ENCODE measurements around the gene CASR. TPM values are rescaled to one million over a fixed set of nuclear protein-coding genes. Genes with fewer than 3 reads are reported as not detected.
A peak's percentile ranks its signal among the peaks of the same experiment; 100 is the strongest.
"Not testable (repeated sequence)": the region's sequence is repeated elsewhere in the genome, so short reads cannot be mapped to it uniquely, and the experiment has no call there.

The CASR gene
- total RNA-seq: under 1 TPM in 4 of 9 donors, not detected in 5; 0.04 to 0.55 (median 0.13) TPM
- under 1 TPM in 2 of 3 donors, not detected in 1; 0.03 to 0.08 TPM for polyA plus RNA-seq
- long read RNA-seq, donor 1: 0 reads
- long read RNA-seq, donor 2: 0 reads
- long read RNA-seq, donor 3: 0 reads
- long read RNA-seq, donor 4: 0 reads
- long read RNA-seq, donor 5: 0 reads
- long read RNA-seq, donor 6: 0 reads
- long read RNA-seq, donor 7: 0 reads
- long read RNA-seq, donor 8, full-length matches to known transcripts: 1 of 1 reads
- long read RNA-seq, donor 8, partial matches to known transcripts: 0 of 1 reads
- long read RNA-seq, donor 8, other reads (novel, unspliced or antisense): 0 of 1 reads
- long read RNA-seq, donor 9: 0 reads
- long read RNA-seq, donor 10: 0 reads

- peak in 5 of 7 donors; percentile 15 to 29 (median 16) for DNase-seq
- Histone ChIP-seq H3K27ac (no peak within 1 kb of the TSS), H3K36me3 (replicated peaks in 1 of 2) (no peaks in the 10 kb centered on the region), H3K4me3 (peak within 1 kb of the TSS in 2 of 4 donors; percentile 4 to 48), H3K4me1 (replicated peaks in 1 of 2) (peaks cover 7 to 9% of the 10 kb centered on the region in 2 donors), H3K27me3 (peaks cover 17% of the 10 kb centered on the region), H3K9me3 (replicated peaks in 1 of 3) (no peaks in the 10 kb centered on the region)
- 20 to 26% (median 24%) methylated on average over 14 of the region's 14 CpGs for WGBS, 4 donors
- TF ChIP-seq POLR2A (IDR thresholded peaks at IDR 0.05) (no peak), CTCF (IDR thresholded peaks at IDR 0.05) (no peak)
- intact Hi-C loops (cut with DNase I): no loop called here
Observed at GRCh38 chr3:122183521-122183892, at the start of gene CASR. CASR (plus strand) TSS chr3:122183668; CDS start chr3:122254190, 70,522 bp downstream.

GRCh38 chr3:122146466-122146865 is 37.0 kb upstream of the CASR start:
- H3K36me3 ChIP-seq (replicated peaks in 1 of 2): no peaks in the 10 kb centered on the region
- no peak for DNase-seq
- H3K4me3 ChIP-seq: no peak overlapping the region
- H3K27me3 ChIP-seq: no peaks in the 10 kb centered on the region
- no peaks in the 10 kb centered on the region for H3K9me3 ChIP-seq (replicated peaks in 1 of 3)
- TF ChIP-seq POLR2A (IDR thresholded peaks at IDR 0.05) (no peak), CTCF (IDR thresholded peaks at IDR 0.05) (no peak)
- WGBS, 4 donors: 72 to 89% (median 85%) methylated on average over 3 of the region's 3 CpGs
- intact Hi-C loops (cut with DNase I): no loop called here
- H3K4me1 ChIP-seq (replicated peaks in 1 of 2): no peaks in the 10 kb centered on the region
- H3K27ac ChIP-seq: no peak overlapping the region

GRCh38 chr3:122148941-122149627 is 34.4 kb upstream of the CASR start:
- no peak for DNase-seq
- H3K9me3 ChIP-seq (replicated peaks in 1 of 3): no peaks in the 10 kb centered on the region
- intact Hi-C loops (cut with DNase I): no loop called here
- no peak for TF ChIP-seq POLR2A (IDR thresholded peaks at IDR 0.05)
- no peak for TF ChIP-seq CTCF (IDR thresholded peaks at IDR 0.05)
- no peaks in the 10 kb centered on the region for H3K27me3 ChIP-seq
- no peaks in the 10 kb centered on the region for H3K4me1 ChIP-seq (replicated peaks in 1 of 2)
- no peaks in the 10 kb centered on the region for H3K36me3 ChIP-seq (replicated peaks in 1 of 2)
- no peak overlapping the region for H3K27ac ChIP-seq
- no peak overlapping the region for H3K4me3 ChIP-seq
- WGBS, 4 donors: 69 to 88% (median 72%) methylated on average over 2 of the region's 2 CpGs

GRCh38 chr3:122151480-122151879 is 32.0 kb upstream of the CASR start:
- intact Hi-C loops (cut with DNase I): no loop called here
- 68 to 80% (median 74%) methylated on average over 2 of the region's 2 CpGs for WGBS, 4 donors
- Histone ChIP-seq H3K36me3 (replicated peaks in 1 of 2) (no peaks in the 10 kb centered on the region), H3K27ac (no peak overlapping the region), H3K9me3 (replicated peaks in 1 of 3) (peaks cover 0 to 9% (median 5%) of the 10 kb centered on the region in 3 donors), H3K4me3 (no peak overlapping the region), H3K27me3 (no peaks in the 10 kb centered on the region), H3K4me1 (replicated peaks in 1 of 2) (no peaks in the 10 kb centered on the region)
- no peak for DNase-seq
- no peak for TF ChIP-seq CTCF (IDR thresholded peaks at IDR 0.05)
- TF ChIP-seq POLR2A (IDR thresholded peaks at IDR 0.05): no peak

GRCh38 chr3:122164983-122165382 is 18.5 kb upstream of the CASR start:
- H3K4me3 ChIP-seq; H3K4me1 ChIP-seq (replicated peaks in 1 of 2); H3K27me3 ChIP-seq; H3K9me3 ChIP-seq (replicated peaks in 1 of 3); intact Hi-C loops (cut with DNase I); H3K36me3 ChIP-seq (replicated peaks in 1 of 2); DNase-seq; H3K27ac ChIP-seq: not testable (repeated sequence)
- 93 to 97% methylated on average over 5 to 21 of the region's 31 CpGs; no CpG with 5 or more reads in 2 of the 4 donors for WGBS, 4 donors
